ENCODE results near the gene RHOJ. TPM values are rescaled to one million over a fixed set of nuclear protein-coding genes. Genes with fewer than 3 reads are reported as not detected.

The RHOJ gene
- total and polyA plus RNA-seq, 2 experiments from 2014 or later = 0.17 TPM; not detected in 1

DNA sequence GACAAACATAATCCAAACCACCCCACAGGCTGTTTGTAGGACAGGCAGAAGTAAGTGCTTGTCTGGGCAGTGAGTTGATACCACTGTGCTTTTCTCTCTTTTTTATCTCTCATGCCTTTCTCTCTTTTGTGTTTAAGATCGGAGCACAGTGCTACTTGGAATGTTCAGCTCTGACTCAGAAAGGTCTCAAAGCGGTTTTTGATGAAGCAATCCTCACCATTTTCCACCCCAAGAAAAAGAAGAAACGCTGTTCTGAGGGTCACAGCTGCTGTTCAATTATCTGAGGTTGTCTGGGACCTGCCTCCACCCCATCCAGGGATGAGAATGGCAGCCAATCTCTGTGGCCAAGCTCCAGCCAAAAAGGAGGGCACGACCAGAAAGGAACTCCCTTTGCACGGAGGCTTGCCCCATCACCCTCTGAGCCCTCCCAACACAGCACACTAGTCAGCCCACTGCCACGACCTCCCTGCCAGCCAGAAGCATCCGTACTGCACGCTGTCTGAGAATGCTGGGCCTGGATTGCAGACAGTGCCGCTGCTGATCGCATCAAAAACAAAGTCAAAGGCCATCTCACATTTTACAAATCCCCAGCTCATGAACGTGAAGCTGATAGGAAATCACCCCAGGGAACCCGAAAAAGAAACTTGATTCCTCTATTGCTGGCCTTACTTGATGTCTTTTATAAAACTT is 86.6 kb downstream of the RHOJ start:
- Histone ChIP-seq H4K20me1 (replicated peaks; ENCODE audit: insufficient read depth) (no peaks in the 10 kb centered on the region), H3K4me3 (no peak overlapping the region), H2AFZ (peak overlapping the region; percentile 60; the same call in 1 of the 2 replicates), H3K36me3 (ENCODE audit: insufficient read depth) (no peaks in the 10 kb centered on the region), H3K27me3 (ENCODE audit: insufficient read depth) (no peaks in the 10 kb centered on the region), H3K9me2 (ENCODE audit: insufficient read depth) (peaks cover 7% of the 10 kb centered on the region; the same call in 1 of the 2 replicates), H3K79me2 (replicated peaks; ENCODE audit: insufficient read depth) (no peaks in the 10 kb centered on the region), H3K27ac (ENCODE audit: low read depth) (no peak overlapping the region), H3K4me2 (no peak overlapping the region), H3K4me1 (ENCODE audit: insufficient read depth) (no peaks in the 10 kb centered on the region; the same call in none of the 2 replicates), H3F3A (replicated peaks; ENCODE audit: low read depth) (no peaks in the 10 kb centered on the region)
- H3K4me1 Mint-ChIP-seq = peaks cover 13% of the 10 kb centered on the region
- no peaks in the 10 kb centered on the region for H3K9me3 Mint-ChIP-seq
- ATAC-seq = no peak
- H3K27me3 Mint-ChIP-seq (ENCODE audit: insufficient read depth, low read depth, poor library complexity) = no peaks in the 10 kb centered on the region
- no peak for DNase-seq (ENCODE audit: low spot score)
- no peak overlapping the region for H3K4me3 Mint-ChIP-seq
- no peaks in the 10 kb centered on the region for H3K36me3 Mint-ChIP-seq (ENCODE audit: low read depth)
- no peak for TF ChIP-seq EZH2 (IDR thresholded peaks at IDR 0.05; ENCODE audit: low read depth, unreplicated experiment)
- TF ChIP-seq ZNF331 (CRISPR knock-in tag; IDR thresholded peaks at IDR 0.05; ENCODE audit: low read depth) = no peak
- TF ChIP-seq ZNF462 (CRISPR knock-in tag; IDR thresholded peaks at IDR 0.05) = no peak
- no peak for TF ChIP-seq CREB1 (CRISPR knock-in tag; IDR thresholded peaks at IDR 0.05; ENCODE audit: low read depth)
- no peak for TF ChIP-seq STAT1 (IDR thresholded peaks at IDR 0.05; ENCODE audit: unreplicated experiment)
- no peak for TF ChIP-seq POLR2AphosphoS5 (IDR thresholded peaks at IDR 0.05; ENCODE audit: low read depth)
- TF ChIP-seq, protein P1, sequence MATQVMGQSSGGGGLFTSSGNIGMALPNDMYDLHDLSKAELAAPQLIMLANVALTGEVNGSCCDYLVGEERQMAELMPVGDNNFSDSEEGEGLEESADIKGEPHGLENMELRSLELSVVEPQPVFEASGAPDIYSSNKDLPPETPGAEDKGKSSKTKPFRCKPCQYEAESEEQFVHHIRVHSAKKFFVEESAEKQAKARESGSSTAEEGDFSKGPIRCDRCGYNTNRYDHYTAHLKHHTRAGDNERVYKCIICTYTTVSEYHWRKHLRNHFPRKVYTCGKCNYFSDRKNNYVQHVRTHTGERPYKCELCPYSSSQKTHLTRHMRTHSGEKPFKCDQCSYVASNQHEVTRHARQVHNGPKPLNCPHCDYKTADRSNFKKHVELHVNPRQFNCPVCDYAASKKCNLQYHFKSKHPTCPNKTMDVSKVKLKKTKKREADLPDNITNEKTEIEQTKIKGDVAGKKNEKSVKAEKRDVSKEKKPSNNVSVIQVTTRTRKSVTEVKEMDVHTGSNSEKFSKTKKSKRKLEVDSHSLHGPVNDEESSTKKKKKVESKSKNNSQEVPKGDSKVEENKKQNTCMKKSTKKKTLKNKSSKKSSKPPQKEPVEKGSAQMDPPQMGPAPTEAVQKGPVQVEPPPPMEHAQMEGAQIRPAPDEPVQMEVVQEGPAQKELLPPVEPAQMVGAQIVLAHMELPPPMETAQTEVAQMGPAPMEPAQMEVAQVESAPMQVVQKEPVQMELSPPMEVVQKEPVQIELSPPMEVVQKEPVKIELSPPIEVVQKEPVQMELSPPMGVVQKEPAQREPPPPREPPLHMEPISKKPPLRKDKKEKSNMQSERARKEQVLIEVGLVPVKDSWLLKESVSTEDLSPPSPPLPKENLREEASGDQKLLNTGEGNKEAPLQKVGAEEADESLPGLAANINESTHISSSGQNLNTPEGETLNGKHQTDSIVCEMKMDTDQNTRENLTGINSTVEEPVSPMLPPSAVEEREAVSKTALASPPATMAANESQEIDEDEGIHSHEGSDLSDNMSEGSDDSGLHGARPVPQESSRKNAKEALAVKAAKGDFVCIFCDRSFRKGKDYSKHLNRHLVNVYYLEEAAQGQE (IDR thresholded peaks at IDR 0.05; ENCODE audit: unreplicated experiment) = no peak
- TF ChIP-seq NANOG (IDR thresholded peaks at IDR 0.05; ENCODE audit: borderline replicate concordance) = no peak
- TF ChIP-seq EZH2phosphoT487 (IDR thresholded peaks at IDR 0.05; ENCODE audit: unreplicated experiment) = no peak
- TF ChIP-seq CTCF (conservative IDR thresholded peaks at IDR 0.05; ENCODE audit: low read depth in 2 of 2) = no peak
- no peak for TF ChIP-seq ZNF114 (CRISPR knock-in tag; IDR thresholded peaks at IDR 0.05)
- TF ChIP-seq, protein P2, sequence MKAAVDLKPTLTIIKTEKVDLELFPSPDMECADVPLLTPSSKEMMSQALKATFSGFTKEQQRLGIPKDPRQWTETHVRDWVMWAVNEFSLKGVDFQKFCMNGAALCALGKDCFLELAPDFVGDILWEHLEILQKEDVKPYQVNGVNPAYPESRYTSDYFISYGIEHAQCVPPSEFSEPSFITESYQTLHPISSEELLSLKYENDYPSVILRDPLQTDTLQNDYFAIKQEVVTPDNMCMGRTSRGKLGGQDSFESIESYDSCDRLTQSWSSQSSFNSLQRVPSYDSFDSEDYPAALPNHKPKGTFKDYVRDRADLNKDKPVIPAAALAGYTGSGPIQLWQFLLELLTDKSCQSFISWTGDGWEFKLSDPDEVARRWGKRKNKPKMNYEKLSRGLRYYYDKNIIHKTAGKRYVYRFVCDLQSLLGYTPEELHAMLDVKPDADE (IDR thresholded peaks at IDR 0.05) = no peak
- no peak for TF ChIP-seq JUNB (IDR thresholded peaks at IDR 0.05; ENCODE audit: unreplicated experiment)
- peak overlapping the region; percentile 89 for H3K27ac Mint-ChIP-seq
